Activated T-cell treated with anti-CD3 and anti-CD28 coated beads for 4 hours (primary cell): ENCODE results near the gene TMEM170B.

ENCODE experiments used
- DNase-seq: peaks from one replicate; pipeline ENCODE4 v3.0.0-alpha.2; 2020

Gene TMEM170B

DNA sequence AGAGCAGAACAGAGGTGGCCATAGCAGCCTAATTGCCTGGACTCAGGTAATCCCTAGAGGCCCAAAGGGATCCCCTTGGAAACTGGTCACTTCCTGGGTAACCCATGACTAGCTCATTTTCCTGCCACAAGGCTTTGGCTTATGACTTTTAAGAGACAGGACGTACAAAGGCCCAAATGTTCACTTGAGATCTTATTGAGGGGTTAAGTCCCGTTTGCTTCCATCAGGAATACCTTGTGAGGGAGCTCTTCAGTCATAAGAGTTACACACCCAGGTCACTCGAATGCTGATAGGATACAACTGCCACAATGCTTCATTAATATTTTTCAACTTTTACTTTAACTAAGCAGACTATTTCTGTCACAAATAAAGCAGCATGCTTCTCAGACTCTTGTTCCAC is 51.7 kb downstream of the TMEM170B start:
- DNase-seq, result no peak

DNA sequence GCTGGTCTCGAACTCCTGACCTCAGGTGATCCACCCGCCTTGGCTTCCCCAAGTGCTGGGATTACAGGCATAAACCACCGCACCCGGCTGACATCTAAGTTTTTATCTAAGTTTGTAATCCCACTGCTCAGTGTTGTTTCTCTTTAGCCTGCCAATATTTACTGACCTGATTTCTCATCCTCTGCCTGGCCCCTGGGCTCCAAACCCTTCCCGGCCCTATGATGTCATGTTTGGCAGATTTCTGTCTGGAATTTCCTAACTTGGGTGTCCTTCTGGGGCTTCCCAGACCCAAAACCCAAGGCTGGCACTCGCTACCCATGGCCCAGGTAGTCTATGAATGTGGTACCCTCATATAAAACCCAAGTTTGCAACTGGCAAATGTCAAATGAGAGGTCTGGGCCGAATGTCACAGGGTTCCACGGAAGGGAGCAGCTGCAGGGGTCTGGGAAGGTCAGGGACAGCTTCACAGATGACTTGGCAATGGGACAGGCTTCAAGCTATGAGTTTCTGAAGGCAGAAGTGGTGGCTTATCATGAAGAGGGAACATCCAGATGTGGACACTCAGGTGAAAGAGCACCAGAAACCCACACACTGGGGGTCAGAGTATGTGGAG is 54.9 kb downstream of the TMEM170B start:
- DNase-seq, result no peak

DNA sequence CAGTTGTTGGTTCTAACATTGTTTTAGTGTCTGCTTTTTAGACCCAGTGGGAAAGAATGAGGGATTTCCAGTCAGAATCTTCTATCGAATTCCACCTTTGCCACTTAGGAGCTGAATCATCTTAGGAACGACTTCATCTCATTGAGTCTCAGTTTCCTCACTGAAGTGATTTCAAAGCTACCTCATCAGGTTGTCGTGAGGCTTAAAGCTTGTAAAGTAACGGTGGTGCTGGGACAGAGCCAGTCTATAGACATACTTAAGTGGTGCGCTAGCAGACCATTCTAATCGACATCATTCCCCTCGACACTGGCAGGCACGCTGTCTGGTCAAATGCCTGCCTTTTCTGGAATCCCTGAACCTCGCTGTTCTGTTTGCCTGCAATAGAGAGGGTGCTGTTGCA is 55.5 kb downstream of the TMEM170B start:
- DNase-seq, result no peak

DNA sequence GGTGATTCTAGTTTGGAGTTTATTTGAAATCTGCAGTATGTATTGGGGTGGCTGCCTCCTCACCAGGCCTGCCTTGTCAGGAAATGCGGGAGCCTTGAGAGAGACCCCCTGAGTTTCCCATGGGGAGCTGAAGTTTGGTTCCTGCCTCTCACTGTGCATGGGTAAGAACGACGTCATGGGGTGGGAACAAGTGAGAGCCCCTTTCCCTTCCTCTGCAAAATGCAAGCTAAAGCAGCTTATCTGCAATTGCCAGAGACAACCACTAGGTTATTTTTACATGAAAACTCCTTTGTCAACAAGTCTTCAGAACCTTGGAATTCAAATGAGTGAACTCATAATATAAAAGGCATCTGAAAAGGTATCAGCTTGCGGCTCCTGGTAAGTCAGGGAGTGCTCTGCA is 58.4 kb downstream of the TMEM170B start:
- no peak for DNase-seq

DNA sequence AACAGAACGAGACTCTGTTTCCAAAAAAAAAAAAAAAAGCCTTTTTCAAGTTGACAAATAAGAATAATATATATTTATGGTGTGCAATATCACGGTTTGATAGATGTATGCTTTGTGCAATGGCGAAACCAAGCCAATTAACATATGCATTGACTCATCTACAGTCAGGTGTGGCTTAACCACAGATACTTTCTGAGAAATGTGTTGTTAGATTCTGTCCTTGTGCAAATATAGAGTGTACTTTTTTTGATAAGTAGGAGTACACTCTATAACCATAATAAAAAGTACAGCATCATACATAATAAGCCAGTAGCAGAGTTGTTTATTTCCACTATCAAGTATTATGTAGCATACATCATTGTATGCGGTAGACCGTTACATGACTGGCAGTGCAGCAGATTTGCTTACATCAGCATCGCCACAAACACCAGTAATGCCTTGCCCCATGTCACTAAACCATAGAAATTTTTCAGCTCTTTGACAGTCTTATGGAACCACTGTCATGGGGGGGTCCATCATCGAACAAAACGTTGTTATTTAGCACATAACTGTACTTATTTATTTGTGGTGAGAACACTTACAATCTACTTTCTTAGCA is 59.2 kb downstream of the TMEM170B start:
- no peak for DNase-seq

DNA sequence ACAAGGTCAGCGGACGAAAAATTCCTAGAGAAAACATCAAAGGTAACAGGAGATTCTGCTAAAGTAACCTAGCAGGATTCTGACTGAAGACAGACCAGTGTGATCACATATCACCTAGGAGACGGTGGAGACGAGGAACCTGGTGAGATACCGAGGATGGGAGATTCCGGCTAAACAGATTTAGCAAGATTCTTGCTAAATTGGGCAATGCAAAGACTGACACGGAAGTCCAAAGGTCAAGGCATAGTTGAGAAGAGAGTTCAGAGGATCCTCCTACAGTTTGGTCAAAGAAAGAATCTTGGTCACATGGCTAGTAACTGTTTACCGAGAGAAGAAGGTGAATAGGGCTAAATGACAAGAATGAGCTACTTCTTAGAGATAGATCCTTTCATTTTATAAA is 61.1 kb downstream of the TMEM170B start:
- DNase-seq, result no peak

DNA sequence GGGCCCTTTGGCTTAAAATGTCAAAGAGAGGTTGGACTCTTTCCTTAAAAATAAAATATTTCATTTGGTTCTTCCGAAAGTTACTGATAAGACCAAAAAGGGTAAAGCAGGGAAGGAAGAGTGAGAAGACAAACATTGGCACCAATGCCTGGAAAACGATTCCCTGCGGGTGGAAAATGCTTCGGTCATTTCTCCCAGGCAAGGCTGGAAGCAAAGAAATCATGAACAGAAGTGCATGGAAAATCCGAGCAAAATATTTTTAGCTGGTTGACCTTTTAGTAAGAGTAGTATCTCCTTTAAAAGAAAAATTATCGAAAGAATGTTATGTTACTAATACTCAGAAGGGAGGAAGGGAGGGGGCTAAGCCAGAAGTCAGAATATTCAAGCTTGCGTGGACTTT is 62.7 kb downstream of the TMEM170B start:
- DNase-seq, result no peak

DNA sequence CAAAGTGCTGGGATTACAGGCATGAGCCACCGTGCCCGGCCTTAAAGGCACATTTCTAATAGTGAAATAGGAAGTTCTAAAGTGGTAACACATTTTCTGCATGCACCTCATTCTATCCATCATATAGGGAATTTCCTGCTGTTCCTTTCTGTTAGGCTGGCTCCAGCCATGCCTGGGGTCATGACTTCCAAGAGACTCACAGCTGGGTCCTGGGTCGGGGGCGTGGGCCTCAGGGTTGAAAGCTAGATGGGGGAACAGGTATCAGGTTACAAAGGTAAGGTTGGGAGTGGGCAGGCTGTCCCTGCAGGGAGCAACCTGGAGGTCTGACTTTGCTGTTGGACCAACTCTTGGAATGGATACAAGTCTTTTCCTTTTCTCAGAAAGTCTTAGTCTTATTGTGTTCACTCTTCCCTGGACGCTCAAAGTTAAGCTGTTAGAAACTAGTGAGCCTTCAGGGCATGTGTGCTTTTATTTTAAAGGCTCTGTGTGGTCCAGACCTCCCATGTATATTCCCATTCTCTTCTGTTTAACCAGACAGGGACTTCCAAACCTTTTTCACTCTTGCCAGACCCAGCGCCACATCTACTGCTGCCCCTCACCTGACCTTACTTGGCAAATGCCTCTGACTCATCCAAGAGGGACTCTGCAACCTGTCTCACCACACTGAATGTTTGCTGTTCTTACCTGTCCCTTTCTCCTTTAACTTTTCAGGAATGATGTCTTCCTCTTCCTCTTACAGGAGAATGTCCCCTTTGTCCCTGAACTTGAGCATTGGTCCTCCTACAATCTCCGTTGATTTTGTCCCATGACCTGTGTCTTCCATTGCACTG is 64.4 kb downstream of the TMEM170B start:
- DNase-seq, result no peak

DNA sequence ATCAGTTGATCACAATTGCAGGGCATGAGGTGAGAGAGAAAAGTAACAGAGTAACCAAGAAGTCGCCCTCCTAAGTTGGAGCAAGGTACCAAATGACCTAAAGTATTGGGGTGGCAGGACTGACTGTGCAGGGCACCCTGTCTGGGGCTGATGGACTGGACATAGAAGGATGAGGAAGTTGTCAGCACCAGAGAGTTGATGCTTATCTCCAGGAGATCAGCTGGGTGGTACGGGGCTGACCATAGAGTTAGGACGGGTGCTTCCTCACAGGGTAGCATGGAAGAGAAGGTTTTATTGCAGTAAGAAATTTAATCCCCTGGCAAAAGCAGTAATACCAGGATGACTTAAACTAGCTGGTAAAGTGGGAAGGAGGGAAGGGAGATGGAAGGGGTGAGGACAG is 66.7 kb downstream of the TMEM170B start:
- DNase-seq, result no peak

DNA sequence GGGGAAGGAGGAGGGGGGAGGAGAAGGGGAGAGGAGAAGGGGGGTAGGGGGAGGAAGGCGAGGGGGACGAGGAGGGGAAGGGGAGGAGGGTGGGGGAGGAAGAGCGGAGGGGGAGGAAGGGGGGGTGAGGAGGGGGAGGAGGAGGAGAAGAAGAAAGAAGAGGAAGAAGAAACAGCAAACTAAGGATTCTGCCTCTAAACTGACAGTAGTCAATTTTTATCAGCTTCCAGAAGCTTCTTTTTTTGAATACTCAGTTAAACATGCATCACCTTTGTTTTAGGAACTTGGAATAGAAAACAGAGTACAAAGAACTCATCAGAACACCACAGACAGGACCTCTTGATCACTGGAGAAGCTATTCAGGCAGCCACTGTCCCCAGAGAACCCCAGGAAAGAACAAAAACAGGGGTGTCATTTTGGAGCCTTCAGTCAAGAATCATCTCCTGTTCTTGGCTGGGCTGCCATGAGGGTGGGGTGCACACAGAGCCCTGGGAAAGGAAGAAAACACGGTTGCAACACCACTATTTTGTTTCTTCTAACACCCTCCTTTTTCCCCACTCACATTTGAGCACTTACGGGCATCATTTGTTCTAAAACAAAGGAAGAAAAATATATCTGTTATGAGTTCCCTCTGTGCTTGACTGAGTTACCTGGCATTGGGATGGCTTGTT is 67.4 kb downstream of the TMEM170B start:
- no peak for DNase-seq

DNA sequence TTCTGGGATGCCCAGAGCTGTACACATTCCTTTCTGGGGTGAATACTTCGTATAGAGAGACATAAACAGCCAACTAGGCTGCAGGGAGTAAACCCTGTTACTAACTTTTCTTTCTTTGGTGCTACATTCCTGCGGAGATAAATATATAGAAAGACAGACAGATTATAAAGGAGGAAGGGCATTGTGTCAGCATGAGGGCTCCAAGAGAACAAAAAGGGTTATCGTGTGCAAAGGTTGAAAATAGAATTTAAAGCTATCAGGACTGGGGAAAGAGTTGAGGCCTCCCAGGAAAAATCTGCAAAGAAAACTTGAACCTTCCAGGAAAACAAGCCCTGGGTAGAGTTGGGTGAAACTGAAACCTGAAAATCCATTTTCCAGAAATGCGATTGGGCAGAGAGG is 68.0 kb downstream of the TMEM170B start:
- DNase-seq, result no peak

DNA sequence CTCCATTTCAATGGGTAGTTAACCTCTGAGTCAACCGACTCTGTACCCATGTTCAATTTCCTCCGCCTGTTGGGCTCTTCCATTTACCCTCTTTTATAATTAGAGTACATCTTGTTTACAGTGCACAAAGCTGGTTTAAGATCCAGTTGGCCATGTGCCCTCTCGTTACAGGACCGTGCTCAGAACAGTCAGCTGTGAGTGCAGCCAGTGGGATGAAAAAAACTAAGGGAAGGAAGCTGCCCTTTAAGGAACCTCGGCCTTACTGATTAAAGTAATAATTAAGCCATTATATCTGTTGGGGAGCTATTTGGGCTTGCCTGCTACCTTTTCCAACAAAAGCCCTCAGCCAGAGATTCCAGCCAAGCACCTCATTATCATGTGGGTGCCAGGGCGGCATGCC is 68.8 kb downstream of the TMEM170B start:
- DNase-seq, result no peak

DNA sequence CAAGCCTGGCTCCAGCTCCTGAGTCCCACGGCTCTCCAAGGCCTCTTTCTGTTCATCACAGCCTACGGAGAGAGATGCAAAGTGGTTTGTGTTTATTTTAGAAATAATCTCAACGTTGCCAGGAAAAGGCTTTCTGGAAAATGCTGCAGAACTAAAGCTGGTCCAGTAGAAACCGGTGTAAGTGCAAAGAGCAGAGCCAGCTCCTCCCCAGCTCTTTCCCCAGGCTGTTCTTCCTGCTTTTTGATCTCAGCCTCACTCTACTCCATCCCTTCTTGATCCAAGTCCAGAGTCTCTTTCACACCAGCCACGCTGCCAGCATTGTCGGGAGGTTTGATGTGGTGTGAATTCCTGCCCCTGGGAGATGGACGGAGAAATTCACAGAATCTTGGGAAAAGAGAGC is 69.8 kb downstream of the TMEM170B start:
- no peak for DNase-seq

DNA sequence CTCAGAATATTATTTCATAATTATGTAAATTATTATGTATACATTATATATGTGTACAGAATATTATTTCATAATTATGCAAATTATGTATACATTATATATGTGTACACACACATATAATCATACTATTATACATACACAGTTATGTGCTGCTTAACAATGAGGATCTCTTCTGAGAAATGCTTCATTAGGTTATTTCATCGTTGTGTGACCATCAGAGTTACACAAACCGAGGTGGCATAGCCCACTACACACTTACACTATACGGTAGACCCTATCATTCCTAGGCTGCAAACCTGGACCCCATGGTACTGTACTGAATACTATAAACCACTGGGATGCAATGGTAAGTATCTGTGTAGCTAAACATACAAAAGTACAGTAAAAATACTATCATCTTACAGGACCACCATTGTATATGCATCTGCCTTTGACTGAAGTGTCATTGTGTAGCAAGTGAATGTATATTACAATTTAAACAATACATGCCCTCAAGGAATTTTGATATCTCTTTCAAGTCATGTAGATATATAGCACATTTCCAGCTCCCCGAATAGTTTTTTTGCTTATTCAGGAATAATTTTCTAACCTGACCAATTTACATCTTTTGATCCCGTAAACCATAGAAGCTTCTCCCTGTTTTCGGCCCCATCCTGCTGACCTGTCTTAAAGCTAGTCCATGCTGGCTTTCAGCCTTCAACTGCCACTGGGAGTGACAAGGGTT is 71.2 kb downstream of the TMEM170B start:
- DNase-seq, result no peak

DNA sequence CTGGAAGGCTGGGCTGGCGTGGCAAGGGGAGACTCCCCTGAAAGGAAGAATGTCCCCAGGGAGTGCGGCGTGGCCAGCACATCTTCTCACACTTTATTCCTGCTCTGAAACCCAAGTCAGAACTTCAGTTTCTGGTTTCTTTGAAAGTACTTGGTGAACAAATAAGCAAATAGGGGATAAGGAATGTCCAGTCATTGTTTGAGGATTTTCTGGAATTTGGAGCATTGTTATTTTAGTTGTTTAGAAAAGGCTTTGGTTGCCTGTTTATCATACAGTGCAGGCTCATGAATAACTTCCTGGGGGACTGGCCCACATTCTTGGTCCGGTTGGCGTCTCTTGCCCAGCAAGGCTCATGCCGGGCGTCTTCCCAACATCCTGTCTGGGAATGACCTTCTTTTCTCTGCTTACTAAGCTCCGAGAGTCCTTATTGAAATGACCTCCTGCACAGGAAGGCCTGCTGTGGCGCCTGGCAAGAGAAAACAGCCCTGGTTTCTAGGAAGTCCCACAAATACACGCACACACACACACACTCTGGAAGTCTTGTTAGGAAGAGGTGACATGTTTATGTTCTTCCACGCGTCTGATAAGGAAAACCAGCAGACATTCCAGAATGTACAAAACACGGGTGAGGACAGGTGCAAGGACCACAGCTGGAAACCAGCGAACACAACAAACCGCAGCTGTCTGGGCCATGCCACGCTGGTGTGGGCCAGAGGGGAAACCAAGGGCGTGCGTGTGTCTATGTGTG is 71.9 kb downstream of the TMEM170B start:
- no peak for DNase-seq

DNA sequence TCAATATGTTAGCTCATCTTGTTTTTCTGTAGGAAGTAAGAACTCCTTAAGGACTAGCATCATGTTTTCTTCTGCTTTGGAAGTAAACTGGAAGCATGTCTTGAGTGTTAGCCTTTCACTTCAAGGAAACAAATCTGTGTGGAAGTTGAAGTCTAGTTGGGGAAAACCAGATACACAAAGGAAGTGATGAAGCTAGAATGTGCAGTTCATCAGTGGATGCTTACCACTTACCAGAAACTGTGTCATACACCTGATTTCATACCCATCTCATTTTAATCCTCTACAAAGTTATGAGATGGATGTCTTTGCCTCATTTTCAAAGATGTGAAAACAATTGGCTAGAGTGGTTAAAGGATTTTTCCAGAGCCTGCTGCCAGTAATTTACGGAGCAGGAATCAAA is 75.8 kb downstream of the TMEM170B start:
- DNase-seq, result no peak

DNA sequence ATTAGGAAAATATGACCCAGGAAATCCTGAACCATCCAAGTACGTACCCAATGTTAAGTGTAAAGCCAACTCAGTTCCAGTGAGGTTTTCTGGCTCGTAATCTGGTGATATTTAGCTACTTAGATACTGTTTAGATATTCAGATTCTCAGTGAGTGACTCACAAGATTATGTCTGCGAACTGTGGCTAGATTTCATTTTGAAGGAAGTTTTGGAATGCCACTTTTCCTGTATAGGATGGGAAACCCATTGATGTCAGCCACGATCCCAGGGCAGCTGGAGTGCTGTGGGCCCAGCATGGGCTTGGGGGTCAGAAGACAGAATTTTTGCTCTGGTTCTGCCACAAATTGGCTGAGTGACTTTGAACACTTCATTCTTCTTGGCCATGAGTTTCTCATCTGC is 76.3 kb downstream of the TMEM170B start:
- DNase-seq, result no peak

DNA sequence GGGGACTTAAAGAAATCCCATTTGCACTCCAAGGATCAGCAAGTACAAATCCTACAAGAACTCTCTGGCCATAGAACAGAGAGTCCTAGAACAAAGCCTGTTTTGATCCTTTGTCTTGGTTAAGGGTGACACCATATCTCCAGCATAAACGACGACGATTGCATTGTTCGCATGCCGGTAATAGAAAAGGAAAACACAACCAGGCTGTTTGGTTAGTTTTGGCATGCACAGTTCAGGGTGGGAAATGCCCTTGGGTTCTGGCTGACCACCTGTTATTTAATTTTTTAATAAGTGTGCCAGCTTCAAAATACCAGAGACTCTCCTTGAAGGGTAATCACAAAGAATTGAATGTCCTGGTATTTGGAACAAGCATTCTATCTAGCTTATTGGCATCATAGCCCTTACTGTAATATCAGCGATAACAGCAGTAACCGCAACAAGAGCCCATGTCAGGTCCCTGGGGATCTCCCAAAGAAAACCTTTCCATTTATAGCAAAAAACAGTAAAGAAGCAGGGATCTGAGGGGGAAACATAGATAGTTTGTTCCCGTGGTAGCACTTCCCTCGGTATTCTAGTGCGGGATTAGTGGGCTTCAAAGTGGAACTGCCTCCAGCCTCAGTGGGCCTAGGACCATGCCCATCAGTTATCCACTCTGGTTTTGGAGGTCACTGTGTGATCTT is 77.1 kb downstream of the TMEM170B start:
- DNase-seq, result no peak

DNA sequence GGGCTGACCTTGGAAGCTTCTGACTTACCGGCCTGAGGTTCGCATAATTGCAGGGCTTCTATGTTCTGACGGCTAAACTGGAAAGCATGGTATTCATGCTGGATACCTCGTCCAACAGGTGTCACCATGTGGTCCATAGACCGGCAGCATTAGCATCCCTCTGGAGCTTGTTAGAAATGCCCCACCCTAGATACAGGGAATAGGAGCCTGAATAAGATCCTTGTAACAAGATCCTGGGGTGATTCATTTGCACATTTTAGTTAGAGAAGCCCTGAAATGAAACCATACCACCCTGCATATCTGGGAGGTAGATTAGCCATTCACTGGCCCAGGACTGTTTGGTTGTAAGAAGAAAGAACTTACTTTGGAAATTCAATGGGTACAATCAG is 77.7 kb downstream of the TMEM170B start:
- DNase-seq, result no peak

DNA sequence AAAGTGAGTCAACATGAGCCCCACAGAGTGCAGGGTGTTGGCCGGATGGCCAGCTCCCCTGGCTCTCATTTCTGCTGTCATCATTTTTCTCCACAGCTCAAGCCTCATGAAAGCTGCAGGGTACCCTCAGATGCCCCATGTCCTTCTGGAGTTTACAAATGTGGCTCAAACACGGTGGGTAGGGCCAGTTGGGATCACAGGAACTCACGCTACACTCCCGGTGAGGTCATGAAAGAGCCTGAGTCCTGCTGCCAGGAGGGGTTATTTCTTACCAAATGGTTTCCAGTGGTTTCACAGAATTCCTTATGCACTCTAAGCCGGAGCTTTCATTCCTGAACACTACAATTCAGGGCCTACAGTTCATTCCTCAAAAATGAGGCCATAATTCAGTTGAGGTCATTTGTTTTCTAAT is 78.7 kb downstream of the TMEM170B start:
- no peak for DNase-seq

DNA sequence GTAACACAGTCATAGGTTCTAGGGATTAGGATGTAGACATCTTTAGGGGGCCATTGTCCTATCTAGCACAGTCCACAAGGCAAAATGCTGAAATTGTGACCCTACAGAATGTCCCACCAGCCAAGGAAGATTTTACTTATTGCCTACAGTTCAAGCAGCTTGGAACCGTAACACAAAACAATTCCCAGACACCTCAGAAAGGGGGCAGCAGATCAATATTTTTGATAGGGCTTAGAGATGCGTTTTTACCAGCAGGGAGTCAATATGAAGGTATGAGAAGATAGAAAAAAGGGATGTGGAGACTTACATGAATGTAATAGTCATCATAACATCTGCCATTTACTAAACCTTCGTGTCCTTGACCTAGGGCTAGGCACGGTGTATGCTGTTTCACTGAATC is 81.0 kb downstream of the TMEM170B start:
- no peak for DNase-seq

DNA sequence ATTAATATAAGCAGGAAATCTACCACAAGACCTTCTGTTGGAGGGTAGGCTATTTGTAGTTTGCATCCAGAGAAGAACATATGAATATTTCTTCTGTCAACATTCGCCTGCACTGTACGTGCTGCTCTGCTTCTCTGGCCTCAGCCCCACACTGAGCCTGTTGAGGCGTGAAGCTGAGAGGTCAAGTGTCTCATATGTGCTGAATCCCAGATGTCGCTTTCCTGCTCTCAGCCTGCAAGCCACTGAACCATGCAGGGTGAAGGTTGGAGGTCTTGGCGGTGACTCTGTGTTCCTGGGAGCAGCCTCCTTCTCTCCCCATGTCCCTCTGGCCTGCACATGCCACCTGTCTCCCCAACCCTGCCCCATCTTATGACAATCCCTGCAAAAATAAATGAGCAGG is 83.6 kb downstream of the TMEM170B start:
- DNase-seq, result no peak
